GM12874 (cell line): ENCODE results near the gene TMEM170B.

ENCODE experiments used
- TF ChIP-seq, protein P1 (sequence below): IDR thresholded peaks from 2 replicates; pipeline ENCODE4 v1.5.1; 2011; ENCODE audit warnings: low read depth, mild to moderate bottlenecking, control low read depth, low read length, moderate library complexity; ENCODE audit not compliant: insufficient read depth

The TMEM170B gene, protein sequence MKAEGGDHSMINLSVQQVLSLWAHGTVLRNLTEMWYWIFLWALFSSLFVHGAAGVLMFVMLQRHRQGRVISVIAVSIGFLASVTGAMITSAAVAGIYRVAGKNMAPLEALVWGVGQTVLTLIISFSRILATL

DNA sequence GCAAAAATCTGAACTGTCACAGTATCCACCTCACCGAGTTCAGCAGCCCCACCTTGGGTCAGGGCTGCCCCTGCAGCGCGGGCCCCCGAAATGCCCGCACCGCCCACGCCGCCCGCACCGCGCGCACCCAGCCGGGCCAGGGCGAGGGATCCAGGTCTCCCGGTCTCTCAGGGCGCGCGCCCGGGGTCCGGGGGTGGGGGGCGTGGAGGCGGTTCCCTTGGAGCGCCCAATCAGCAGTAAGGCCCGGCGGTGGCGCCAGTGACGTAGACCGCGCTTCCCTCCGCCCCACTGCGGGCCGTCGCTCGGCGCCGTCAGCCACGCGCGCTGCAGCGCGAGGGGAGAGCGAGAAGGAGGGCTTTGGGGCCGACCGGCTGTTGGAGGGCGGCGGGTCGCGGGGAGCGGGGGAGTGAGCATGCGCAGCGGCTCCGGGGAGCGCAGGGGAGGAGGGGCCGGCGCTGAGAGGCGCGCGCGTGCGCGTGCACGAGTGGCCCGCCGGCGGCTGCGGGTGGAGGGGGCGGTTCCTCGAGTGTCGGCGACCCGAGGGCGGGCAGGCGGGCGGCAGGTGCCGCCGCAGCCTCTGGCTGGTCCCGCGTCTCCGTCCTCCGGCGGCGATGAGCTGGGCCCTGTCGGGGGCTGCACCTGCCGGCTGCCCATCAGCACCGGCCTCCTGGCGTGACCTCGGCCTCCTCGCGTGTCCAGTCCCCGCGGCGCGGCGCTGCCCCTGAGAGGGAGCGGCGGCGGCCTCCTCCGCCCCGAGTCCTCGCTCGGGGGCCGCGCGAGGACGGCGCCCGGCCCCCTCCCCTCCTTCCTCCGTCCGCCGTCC is at the start of gene TMEM170B:
Gene TMEM170B, plus strand, starts transcription at position 521 of the 823 bp plus-strand sequence. CDS start 529 bp downstream, outside the sequence.
- TF ChIP-seq, protein P1, sequence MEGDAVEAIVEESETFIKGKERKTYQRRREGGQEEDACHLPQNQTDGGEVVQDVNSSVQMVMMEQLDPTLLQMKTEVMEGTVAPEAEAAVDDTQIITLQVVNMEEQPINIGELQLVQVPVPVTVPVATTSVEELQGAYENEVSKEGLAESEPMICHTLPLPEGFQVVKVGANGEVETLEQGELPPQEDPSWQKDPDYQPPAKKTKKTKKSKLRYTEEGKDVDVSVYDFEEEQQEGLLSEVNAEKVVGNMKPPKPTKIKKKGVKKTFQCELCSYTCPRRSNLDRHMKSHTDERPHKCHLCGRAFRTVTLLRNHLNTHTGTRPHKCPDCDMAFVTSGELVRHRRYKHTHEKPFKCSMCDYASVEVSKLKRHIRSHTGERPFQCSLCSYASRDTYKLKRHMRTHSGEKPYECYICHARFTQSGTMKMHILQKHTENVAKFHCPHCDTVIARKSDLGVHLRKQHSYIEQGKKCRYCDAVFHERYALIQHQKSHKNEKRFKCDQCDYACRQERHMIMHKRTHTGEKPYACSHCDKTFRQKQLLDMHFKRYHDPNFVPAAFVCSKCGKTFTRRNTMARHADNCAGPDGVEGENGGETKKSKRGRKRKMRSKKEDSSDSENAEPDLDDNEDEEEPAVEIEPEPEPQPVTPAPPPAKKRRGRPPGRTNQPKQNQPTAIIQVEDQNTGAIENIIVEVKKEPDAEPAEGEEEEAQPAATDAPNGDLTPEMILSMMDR, result no peak

DNA sequence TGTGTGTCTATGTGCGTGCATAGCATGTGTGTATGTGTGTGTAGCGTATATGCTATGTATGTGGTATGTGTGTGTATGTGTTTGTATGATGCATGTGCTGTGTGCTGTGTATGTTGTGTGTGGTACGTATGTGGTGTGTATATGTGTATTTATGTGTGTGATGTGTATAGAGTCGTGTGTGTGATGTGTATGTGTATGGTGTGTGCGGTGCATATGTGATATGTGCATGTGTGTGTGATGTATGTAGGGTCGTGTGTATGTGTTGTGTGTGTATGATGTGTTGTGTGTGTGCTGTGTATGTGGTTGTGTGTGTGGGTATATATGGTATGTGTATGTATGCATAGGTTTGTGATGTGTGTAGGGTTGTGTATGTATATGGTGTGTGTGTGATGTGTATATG is 46.6 kb upstream of the TMEM170B start:
- TF ChIP-seq, protein P1, result no peak

DNA sequence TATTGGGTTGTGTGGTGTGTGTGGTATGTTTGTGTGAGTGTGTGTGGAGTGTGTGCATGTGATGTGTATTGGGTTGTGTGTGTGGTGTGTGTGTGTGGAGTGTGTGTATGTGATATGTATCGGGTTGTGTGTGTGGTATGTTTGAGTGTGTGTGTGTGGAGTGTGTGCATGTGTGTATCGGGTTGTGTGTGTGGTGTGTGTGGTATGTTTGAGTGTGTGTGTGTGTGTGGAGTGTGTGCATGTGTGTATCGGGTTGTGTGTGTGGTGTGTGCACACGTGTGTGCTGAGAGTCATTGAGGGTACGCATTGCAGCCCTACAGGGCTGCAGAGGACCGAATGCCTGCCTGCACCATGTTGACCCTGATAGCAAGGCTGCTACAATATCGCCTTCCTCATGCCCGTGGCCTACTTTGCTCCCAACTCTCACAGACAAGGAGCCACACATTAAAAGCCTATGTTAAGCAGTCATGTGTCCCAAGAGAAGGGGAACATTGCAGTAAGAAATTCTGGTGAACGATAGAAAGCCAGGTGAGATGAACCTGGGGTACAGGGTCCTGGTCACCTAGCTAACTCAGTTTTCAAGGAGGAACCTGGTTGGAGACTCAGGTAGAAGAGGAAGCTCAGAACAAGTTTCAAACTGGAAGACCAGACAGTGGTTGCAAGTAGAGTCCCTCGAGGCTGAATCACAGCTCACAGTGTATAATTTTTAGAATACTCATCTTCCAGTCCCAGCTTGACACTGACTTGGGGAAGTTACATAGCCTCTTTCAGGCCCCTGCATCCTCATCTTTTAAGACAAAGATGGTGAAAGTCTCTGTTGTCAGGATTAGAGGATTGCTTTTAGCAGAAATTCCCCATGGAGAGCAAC is 45.7 kb upstream of the TMEM170B start:
- TF ChIP-seq, protein P1, result no peak

DNA sequence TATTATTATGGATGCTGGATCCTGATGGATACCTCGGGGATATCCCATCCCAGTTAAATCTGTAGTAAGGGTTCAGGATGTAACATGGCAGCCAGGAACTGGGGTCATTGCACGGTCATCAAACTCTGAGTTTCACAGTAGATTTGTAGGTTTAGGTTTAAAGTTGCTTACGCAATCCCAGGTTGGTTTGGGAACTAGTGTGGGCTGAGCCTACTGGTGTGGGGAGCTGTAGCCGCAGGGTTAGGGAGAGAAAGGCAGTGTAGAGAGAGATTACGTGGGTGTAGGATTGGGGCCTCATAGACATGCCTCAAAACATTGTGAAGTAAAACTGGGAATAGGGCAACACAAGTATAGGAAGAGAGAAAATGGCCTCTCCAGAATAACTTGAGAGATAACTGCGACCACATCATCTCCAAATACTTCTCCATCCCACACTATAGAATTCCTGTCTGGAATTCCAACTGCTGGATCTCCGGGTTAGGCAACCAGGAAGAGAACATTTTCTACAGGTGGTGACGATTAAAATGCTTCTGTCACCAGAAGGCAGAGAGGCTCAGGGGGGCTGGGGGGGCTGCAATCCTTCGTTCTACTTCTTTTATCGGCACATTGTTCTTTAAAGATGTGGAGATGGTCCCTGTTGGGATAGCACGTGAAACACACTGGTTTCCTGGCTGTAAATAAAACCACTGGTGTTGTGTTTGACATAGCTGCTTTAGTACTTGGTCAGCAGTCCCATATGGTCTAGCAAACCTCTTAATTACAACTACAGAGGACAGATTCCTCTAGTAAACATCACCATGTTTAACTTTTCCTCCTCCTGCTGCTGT is 44.9 kb upstream of the TMEM170B start:
- TF ChIP-seq, protein P1, result no peak

DNA sequence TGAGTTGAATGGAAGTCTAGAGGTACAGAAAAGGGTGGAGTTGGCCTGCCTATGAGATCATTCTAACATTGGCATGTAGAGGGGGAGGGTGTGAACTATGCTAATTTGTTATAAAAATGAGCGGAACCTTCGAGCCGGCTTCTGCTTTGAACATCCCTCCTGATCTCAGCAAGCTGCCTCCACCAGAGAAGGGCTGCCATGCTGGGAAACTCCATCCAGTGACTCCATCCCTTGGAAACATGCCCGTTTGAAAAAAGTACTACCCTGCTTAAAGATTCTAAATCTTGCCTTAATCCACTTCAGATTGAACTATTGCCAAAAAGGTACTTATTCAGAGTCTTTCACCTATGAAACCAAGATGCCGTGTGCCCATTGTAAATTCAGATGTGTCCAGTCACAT is 43.6 kb upstream of the TMEM170B start:
- TF ChIP-seq, protein P1, result no peak

DNA sequence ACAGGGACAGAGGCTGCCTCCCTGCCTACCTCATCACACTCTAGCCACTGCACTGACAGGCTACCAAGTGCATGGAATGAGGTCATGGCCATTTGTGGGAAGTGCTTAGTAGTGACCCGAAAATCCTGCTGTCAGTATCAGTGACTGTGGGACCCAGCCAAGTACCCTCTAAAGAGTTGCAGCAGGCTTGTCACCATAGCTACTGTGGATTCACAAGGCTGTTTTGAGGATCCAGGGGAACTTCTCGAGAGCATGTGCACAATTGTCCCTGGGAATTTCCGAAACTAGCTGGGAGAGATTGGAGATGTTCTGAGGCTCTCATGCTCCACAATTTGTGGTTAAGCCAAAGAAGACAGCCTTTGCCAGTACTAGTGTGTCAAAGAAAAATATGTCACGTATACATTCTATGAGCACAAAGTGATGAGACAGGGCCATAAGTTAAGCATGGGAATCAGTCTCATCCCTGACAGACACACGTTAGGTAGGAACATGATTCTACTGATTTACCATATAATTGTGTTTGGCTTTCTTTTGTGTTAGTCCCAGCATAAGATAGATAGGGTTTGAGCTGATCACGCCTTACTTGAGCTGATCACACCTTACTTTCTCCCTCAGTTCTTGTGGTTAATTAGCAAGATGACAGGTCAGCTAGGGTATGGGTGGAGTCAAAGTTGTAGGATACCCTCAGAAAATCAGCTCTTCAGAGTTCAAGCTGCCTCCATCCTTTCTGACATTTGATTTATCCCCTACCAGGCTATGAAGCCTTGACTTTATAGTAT is 42.6 kb upstream of the TMEM170B start:
- TF ChIP-seq, protein P1, result no peak
